ENCODE data around the gene TRAPPC5.
"Not testable (repeated sequence)": the region's sequence is repeated elsewhere in the genome, so short reads cannot be mapped to it uniquely, and the experiment has no call there.

TRAPPC5 gene

DNA sequence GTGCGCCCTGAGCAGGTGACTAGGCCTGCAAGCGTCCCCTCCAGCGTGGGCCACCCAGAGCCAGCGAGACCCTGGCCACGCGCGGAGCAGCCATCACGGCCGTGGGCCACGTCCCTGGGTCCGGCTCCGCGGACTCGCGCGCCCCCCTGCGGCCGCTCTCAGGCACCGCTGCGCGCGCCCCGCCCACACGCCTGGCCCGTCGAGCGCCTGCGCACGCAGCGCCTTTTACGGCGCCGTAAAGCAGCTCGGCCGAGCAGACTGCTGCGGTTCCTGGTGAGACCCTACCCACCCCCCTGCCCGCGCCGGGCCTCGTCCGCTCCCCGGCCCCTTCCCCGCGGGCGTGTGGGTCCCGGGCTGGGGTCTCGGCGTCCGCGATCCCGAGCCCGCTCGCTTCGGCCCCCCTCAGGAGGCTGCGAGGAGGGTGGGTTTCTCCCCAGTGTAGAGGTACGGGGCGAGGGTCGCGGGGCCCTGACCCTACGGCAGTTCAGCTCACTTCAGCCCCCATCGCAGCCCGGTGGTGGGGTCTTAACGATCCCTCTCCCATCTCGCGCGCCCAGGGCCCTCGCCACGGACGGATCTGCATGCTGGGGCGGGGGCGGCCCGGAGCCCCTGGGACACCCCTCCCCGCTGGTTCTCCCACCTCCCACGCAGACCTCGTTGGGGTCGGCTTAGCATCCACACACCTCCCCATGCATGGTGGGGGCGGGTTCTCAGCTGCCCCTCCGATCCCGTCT lies at the start of gene TRAPPC5:
TRAPPC5 (plus strand) TSS at position 228 of the 734 bp plus-strand sequence. CDS start 1,421 bp downstream, outside the sequence.
- DNase-seq = peak; percentile 92

DNA sequence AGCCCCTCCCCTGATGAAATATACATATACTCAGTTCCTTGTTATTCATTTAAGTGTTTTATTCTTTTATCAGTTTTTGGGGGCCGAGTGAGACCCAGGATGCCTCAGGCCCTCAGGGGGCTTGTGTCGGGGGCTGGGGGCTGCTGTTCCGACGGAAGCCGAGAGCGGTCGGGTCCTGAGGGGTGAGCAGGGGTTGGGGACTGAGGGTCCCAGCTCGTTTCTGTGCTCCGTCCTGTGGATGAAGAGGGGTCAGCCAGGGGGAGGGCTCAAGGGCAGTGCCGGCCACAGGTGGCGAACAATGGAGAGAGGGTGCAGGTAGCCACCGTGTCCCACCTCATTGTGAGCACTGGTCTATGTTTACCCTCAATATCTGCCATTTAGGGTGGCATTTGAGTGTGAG lies 49.1 kb upstream of the TRAPPC5 start:
- no peak for DNase-seq

DNA sequence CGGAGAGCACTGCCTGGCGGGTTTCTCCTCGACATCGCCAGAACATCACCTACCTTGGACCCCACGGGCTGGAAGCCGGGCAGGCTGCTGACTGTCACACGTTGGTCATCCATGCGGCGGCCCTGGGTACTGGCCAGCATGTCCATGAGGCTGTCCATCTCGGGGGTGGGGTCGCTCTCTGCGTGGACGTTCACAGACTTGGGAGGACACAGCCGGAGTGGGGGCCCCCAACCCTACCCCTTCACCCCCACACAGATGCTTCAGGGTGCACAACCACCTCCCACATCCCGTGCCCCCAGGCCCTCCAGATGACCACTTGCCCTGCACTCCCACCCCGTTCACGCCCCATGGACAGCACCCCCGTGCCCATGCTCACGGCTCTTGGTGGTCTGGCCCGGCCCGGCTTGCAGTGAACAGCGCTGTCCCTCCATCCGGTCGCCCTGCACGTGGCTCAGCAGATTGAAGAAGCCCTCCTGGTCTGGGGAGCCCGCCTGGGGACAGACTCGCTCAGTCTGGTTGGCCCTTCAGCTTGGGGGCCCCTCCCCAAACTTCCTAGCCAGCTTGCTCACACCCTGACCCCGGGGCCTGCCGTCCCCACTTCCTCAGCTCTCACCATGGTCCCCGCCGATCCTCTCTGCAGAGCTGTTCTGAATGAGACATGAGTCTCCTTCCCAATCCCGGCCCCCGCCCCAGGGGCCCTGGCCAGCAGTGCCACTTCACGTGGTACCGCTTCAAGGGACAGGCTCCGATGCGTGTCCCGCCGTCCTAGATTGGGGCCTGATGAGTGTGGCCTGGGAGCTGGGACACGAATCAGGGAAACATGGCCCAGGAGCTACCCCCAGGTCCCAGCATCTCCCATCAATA lies 48.1 kb upstream of the TRAPPC5 start:
- DNase-seq = no peak

DNA sequence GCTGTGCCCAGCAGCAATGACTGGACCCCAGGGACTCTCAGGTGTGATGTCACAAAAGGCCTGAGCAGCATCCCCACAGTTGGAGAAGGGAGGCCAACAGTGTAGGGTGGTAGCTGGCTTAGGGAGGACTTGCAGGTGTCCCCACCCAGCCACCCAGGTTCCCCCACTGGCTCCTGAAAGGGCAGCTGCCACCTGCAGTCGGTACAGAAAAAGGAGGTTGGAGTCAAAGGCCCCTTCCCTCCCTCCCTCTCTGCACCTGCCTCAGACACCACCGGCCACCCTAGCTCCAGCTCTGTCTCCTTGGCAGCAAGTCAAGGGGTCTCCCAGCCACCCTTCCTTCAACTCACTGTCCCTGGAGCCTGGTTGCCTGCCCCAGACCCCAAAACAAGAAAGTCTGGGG lies 46.9 kb upstream of the TRAPPC5 start, which contains the start of gene PCP2:
PCP2 (minus strand) TSS at position 22 of the 400 bp plus-strand sequence. CDS start 262 bp downstream, outside the sequence.
- DNase-seq = no peak

DNA sequence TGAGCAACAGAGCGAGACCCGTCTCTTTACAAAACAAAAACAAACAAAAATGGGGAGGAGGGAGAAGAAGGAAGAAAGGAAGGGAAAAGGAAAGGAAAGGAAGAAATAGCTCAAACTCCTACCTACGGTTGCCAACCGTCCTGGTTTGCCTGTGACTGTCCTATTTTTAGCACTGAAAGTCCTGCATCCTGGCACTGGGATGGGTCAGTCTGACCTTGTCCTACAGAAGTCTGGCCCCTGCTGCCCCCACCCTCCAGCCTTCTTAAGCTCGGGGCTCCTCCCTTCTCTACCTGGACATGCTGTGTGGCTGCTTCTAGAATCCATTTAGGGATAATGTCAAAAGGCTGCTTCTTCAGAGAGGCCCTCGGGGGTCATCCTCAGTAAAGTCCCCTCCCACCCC lies 45.0 kb upstream of the TRAPPC5 start:
- no peak for DNase-seq

DNA sequence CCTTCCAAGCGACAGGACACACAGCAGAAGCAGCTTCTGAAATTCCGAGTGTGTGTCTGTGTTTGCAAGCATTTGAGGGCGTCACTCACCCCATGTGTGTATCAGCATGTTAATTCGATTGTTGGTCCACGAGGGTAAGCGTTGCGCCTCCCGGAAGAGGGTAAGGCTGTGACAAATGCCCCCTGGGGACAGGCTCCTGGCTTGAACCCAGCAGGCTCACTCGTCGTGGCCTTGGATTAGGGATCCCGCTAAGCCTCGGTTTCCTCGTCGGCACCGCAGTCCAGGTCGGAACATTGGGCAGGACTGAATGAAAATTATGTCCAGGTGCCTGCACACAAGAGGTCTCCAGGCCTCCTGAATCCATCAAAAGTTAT lies 44.3 kb upstream of the TRAPPC5 start:
- DNase-seq = no peak

DNA sequence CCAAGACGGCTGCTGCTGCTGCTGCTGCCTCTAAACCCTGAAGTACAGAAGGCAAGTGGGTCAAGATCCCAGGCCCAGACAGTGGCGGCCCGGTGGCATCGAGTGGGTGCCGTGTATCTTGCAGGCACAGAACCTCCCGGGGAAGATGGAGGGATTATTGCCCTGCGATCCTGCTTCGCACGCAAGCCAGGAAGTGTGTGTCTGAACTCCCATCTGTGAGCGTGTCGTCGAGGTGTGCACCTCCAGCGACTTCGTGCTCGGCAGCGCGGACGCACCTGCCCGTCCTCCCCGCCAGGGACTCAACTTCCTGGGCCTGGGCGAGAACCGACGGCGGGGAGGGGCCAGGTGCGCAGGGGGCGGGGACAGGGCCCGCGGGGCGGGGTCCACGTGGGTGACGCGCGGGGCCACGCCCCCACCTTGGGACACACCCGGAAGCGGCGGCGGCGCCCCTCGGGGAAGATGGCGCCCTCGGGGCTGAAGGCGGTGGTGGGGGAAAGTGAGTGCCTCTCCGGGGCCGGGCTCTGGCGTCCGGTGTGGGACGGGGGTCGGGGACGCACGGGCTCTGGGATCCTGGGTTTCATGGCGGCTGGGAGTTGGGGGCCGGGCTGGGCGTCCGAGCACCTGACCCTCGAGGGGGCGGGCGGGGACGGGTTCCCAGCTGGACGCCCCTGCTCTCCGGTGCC lies 43.8 kb upstream of the TRAPPC5 start, which contains the start of gene STXBP2:
STXBP2 (plus strand) TSS at position 420 of the 683 bp plus-strand sequence; CDS start at position 460, 40 bp downstream.
- peak; percentile 91 for DNase-seq

DNA sequence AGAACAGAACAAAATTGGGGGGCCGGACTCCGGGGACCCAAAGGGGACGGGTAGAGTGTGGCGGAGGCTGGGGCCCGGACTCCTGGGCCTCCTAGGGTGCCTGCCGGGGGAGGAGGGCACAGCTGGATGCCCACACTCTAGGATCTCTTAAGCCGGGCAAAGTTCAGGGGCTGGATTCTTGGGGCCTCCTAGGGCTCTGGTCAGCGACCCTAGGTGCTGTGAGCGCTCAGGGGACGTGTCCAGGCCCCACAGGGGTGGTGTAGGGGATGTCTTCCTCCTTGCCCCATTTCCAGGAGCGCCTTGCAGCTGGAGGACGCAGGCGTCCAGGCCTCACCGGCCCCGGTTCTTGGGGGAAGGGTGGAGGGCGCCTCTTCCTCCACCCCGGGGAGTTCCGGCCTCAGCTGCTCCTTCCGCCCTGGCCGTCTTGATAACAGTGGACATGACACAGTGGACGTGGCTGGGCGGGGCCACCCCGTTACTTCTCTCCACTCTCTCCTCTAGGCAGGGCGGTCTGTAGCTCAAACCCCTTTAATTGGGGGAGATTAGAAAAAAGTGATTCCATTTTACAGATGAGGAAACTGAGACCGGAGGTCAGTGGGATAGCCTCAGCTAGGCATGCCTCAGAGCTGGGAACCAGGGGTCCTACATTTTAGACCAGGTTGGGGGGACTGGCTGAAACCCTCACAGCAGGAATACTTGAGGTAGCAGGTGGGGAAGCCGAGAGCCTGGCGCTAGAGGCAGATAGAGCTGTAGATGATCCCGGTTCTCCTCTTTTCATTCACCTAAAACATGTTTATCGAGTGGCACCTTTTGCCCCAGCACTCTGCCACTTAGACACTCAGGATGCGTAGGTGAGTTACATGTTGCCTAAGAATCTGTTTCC lies 43.0 kb upstream of the TRAPPC5 start:
- no peak for DNase-seq

DNA sequence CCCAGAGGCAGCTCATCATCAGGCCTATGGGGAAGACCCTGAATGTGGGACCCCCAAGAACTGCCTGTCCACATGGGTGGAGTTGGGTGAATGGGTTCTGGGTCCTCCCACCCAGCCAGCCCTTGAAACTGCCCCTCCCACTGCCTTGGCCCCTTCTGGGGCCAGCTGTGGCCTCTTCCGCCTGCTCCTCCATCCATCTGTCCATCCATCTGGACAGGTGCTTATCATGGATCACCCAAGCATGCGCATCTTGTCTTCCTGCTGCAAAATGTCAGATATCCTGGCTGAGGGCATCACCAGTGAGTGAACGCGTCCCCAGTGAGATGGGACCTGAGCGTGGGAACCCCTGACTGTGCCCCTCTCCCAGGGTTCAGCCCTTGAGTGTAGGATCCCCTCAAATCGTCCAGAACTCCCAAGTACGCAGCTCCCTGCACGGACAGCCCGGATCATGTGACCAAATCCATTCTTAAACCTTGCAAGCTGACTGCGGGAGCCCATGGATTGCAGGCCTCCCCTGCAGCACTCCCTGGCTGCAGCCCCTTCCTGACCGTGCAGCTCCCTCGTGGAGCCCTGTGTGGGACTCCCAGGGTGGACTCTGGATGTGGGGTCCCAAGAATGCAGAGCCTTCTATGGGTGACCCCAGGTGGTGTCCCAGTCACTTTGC lies 41.7 kb upstream of the TRAPPC5 start:
- no peak for DNase-seq

DNA sequence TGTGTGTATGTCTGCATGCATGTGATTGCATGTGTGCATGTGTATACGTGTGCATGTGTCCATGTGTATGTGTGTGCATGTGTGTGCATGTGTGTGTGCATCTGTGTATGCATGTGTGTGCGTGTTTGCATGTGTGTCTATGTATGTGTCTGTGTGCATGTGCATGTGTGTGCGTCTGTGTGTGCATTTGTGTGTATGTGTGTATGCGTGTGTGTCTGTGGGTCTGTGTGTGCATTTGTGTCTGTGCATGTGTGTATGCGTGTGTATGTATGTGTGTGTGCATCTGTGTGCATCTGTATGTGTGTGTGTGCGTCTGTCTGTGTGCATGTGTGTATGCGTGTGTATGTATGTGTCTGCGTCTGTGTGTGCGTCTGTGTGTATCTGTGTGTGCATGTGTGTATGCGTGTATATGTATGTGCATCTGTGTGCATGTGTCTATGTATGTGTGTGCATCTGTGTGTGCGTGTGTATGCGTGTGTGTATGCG lies 40.7 kb upstream of the TRAPPC5 start:
- no peak for DNase-seq

DNA sequence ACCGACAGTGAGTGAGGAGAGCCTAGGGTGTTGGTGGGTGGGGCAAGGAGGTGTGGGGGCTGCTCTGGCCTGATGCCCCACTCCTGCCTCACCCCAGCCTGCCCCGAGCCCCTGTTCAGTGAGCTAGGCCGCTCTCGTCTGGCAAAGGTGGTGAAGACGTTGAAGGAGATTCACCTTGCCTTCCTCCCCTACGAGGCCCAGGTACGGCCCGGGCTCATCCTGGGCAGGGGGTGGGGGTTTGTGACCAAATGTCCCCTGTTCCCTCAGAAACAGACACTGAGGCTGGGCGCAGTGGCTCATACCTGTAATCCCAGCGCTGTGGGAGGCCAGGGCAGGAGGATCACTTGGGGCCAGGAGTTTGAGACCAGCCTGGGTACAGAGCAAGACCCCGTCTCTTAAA lies 39.8 kb upstream of the TRAPPC5 start:
- no peak for DNase-seq

DNA sequence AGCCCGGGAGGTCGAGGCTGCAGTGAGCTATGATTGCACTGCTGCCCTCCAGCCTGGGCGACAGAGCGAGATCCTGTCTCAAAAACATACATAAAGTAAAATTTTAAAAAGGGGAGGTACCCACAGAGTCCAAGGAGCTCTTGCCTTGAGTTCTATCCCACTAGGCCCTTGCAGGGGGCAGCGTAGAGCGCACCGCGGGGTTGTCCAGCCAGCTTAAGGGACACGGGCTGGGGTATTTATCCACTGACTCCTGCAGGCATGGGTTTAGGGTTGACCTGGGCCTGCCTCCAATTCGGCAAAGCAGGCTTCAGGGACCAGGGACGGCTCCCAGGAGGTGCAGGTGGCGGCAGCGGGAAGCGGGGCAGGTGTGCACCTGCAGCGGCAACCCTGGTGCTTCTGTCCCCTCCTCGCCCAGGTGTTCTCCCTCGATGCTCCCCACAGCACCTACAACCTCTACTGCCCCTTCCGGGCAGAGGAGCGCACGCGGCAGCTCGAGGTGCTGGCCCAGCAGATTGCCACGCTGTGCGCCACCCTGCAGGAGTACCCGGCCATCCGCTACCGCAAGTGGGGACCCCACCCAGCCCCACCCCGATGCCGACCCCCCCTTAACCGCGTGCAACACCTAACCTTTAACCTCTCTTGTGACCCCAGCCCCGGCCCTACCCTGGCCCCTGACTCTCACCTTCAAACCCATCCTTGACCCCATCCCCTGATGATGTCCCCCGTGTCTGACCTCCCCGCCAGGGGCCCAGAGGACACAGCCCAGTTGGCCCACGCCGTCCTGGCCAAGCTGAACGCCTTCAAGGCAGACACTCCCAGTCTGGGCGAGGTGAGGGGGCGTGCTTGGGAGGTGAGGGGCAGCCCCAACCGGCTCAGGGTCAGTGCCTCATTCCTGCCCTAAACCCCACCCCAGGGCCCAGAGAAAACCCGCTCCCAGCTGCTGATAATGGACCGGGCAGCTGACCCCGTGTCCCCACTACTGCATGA lies 39.0 kb upstream of the TRAPPC5 start:
- DNase-seq = no peak

DNA sequence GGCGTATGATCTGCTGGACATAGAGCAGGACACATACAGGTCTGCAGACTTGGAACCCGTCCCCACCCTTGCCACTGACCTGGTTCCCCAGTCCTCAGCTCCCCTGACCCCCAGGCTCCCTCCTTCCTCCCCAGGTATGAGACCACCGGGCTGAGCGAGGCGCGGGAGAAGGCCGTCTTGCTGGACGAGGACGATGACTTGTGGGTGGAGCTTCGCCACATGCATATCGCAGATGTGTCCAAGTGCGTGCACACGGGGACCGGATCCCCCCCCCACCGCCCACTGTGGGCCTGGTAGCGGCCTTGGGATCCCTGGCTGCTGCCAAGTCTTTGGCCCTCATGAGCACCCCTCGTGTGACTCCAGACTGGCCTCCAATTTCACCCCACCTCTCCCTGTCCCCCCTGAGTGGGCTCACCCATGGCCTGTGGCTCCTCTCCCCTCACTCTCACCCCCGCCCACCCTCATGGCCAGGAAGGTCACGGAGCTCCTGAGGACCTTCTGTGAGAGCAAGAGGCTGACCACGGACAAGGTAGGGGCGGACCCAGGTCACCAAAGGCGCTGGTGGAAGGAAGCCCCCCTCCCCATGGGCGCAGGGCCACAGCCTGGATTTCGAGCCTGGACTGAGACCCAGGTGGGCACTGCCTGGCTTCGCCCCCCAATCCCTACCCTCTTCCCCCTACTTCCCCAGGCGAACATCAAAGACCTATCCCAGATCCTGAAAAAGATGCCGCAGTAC lies 38.2 kb upstream of the TRAPPC5 start:
- DNase-seq = no peak

DNA sequence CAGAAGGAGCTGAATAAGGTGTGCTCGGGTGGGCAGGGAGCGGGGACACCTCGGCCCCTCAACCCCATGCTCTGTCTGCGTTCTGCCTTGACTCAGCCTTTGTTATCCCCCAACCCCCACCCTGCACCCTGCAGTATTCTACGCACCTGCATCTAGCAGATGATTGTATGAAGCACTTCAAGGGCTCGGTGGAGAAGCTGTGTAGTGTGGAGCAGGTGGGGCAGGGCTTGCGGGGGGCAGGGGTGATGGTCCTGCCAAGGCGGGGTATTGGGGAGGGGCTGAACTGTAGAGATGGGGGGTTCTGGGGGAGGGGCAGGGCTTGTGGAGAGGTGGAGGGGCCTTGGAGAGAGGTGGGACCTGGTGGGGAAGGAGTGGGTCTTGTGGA lies 37.6 kb upstream of the TRAPPC5 start:
- DNase-seq = no peak

DNA sequence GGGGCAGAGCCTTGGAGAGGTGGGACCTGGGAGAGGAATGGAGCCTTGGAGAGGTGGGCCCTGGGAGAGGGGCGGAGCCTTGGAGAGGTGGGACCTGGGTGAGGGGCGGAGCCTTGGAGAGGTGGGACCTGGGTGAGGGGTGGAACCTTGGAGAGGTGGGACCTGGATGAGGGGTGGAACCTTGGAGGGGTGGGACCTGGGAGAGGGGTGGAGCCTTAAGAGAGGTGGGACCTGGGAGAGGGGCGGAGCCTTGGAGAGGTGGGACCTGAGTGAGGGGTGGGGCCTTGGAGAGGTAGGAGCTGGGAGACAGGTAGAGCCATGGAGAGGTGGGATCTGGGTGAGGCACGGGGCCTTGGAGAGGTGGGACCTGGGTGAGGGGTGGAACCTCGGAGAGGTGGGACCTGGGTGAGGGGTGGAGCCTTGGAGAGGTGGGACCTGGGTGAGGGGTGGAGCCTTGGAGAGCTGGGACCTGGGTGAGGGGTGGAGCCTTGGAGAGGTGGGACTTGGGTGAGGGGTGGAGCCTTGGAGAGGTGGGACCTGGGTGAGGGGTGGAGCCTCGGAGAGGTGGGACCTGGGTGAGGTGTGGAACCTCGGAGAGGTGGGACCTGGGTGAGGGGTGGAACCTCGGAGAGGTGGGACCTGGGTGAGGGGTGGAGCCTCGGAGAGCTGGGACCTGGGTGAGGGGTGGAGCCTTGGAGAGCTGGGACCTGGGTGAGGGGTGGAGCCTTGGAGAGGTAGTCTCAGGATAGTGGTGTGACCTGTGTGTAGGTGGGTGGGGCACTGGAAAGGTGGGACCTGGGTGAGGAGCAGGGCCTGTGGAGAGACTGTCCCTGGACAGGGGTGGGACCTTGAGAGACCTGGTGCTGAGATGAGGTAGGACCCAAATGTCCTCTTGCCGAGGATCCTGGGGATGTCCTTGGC lies 36.7 kb upstream of the TRAPPC5 start:
- not testable (repeated sequence) for DNase-seq

DNA sequence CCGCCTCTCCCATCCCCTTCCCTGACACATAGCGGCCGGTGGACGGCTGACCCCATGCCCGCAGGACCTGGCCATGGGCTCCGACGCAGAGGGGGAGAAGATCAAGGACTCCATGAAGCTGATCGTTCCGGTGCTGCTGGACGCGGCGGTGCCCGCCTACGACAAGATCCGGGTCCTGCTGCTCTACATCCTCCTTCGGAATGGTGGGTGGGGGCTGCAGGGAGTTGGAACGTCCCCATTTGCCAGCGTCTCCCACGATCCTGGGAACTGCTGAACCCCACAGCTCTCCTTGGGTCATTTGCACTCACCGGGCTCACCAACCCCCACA lies 36.1 kb upstream of the TRAPPC5 start:
- DNase-seq = no peak

DNA sequence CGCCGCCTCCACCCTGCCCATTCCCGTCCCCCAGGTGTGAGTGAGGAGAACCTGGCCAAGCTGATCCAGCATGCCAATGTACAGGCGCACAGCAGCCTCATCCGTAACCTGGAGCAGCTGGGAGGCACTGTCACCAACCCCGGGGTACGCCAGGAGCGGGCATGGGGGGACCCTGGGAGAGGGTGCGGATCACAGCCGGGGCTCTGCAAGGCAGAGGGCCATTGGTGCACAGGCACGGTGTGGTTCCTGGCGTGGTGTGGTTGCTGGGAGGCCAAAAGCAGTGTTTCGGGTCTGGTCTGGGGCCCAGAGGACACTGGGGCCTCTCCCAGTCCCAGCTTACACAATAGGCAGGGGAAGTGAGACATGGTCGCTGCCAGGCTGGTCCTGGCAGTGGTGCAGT lies 35.5 kb upstream of the TRAPPC5 start:
- no peak for DNase-seq

DNA sequence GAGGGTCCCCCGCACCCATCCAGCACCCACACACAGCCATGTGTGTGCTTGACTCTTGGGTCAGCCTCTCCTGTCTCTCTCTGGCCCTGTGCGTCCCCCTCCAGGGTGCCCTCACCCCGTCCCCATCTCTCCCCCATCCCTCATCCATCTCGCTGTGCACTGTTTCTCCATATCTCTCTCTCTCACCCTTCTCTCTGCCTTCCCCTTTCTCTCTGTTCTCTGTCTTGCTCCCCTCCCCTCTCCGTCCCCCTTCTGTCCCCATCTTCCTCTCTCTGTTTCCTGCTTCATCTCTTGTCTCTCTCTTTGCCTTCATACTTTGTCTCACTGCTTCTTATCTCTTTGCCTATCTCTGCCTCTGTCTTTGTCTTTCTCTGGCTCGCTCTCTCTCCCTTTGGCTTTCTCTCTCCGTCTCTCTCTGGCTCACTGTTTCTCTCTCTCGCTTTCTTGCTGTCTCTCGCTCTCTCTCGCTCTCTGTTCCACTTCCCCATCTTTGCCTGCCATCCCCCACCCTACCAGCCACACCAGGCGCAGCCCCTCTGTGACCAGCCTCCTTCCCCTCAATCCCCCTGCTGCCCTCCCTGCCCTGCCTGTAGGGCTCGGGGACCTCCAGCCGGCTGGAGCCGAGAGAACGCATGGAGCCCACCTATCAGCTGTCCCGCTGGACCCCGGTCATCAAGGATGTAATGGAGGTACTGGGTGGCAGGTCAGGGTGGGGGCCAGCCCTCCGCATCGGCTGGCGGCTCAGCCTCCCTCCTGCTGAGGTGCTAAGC lies 34.8 kb upstream of the TRAPPC5 start:
- no peak for DNase-seq

Data from activated CD4-positive, CD25-positive, alpha-beta regulatory T cell treated with anti-CD3 and anti-CD28 coated beads, Interleukin-2, amount 50 U/mL, for 72 hours (primary cell).